GM23338 (cell line): ENCODE results near the gene LRBA. TPM values are rescaled to one million over a fixed set of nuclear protein-coding genes. Genes with fewer than 3 reads are reported as not detected.

Experiments used
- ATAC-seq: fragments of 200-7000 bp; cut with Tn5 transposase; 3 replicates; pipeline ENCODE4 v1.9.1; 2020
- DNase-seq: peaks from one replicate; pipeline ENCODE4 v3.0.0-alpha.2; 2015; ENCODE audit warnings: low spot score
- H2AFZ ChIP-seq: fragments of 200-600 bp; sonication (generic); 2 replicates; pipeline ENCODE4 v1.8.0; 2016; ENCODE audit warnings: antibody characterized with exemption, mild to moderate bottlenecking, moderate library complexity
- H3F3A ChIP-seq: fragments of 200-600 bp; sonication (generic); replicated peaks from 2 replicates; pipeline ENCODE4 v1.8.0; 2017; ENCODE audit warnings: antibody characterized with exemption, mixed run types, low read depth
- H3K27ac ChIP-seq: fragments of 200-600 bp; sonication (generic); 2 replicates; pipeline ENCODE4 v1.6.1; 2016; ENCODE audit warnings: low read depth
- H3K27me3 ChIP-seq: fragments of 200-600 bp; sonication (generic); 2 replicates; pipeline ENCODE4 v1.8.0; 2016; ENCODE audit warnings: mild to moderate bottlenecking, mixed run types, moderate library complexity; ENCODE audit not compliant: insufficient read depth
- H3K36me3 ChIP-seq: fragments of 200-600 bp; sonication (generic); 2 replicates; pipeline ENCODE4 v1.8.0; 2016; ENCODE audit warnings: mild to moderate bottlenecking; ENCODE audit not compliant: insufficient read depth
- H3K4me1 ChIP-seq: fragments of 200-600 bp; sonication (generic); 2 replicates; pipeline ENCODE4 v1.8.0; 2016; ENCODE audit warnings: mild to moderate bottlenecking, moderate library complexity; ENCODE audit not compliant: insufficient read depth
- H3K4me2 ChIP-seq: fragments of 200-600 bp; sonication (generic); 2 replicates; pipeline ENCODE4 v1.7.1; 2017; ENCODE audit warnings: mixed run types
- H3K4me3 ChIP-seq: fragments of 200-600 bp; sonication (generic); 2 replicates; pipeline ENCODE4 v1.6.1; 2016; ENCODE audit warnings: mixed run types
- H3K79me2 ChIP-seq: fragments of 200-600 bp; sonication (generic); replicated peaks from 2 replicates; pipeline ENCODE4 v1.8.0; 2017; ENCODE audit warnings: mild to moderate bottlenecking; ENCODE audit not compliant: insufficient read depth
- H3K9me2 ChIP-seq: fragments of 200-600 bp; sonication (generic); 2 replicates; pipeline ENCODE4 v1.8.0; 2017; ENCODE audit not compliant: insufficient read depth
- H4K20me1 ChIP-seq: fragments of 200-600 bp; sonication (generic); replicated peaks from 2 replicates; pipeline ENCODE4 v1.8.0; 2017; ENCODE audit warnings: mild to moderate bottlenecking; ENCODE audit not compliant: insufficient read depth
- H3K27ac Mint-ChIP-seq: 2 replicates; pipeline ENCODE4 v1.8.0; 2020; ENCODE audit warnings: inconsistent platforms, mild to moderate bottlenecking, moderate library complexity, mixed read lengths
- H3K27me3 Mint-ChIP-seq: 3 replicates; pipeline ENCODE4 v1.8.0; 2022; ENCODE audit warnings: low read depth, mild to moderate bottlenecking, moderate library complexity, mixed read lengths, inconsistent platforms; ENCODE audit not compliant: insufficient read depth, poor library complexity
- H3K36me3 Mint-ChIP-seq: 3 replicates; pipeline ENCODE4 v1.8.0; 2021; ENCODE audit warnings: low read depth, mild to moderate bottlenecking, inconsistent platforms, moderate library complexity, mixed read lengths
- H3K4me1 Mint-ChIP-seq: 3 replicates; pipeline ENCODE4 v1.8.0; 2020; ENCODE audit warnings: mild to moderate bottlenecking, inconsistent platforms, mixed read lengths
- H3K4me3 Mint-ChIP-seq: 3 replicates; pipeline ENCODE4 v1.8.0; 2021; ENCODE audit warnings: moderate library complexity, mild to moderate bottlenecking, inconsistent platforms, mixed read lengths
- H3K9me3 Mint-ChIP-seq: 3 replicates; pipeline ENCODE4 v1.8.0; 2020; ENCODE audit warnings: moderate library complexity, mild to moderate bottlenecking, inconsistent platforms, mixed read lengths
- CREB1 ChIP-seq: fragments of 250-450 bp; sonication (Bioruptor Pico); IDR thresholded peaks from 2 replicates; pipeline ENCODE4 v1.5.0; 2020; ENCODE audit warnings: low read depth, mild to moderate bottlenecking, moderate library complexity
- CTCF ChIP-seq, 2 experiments: fragments of 200-600 bp in 1 of 2; sonication (generic) in 1 of 2; conservative IDR thresholded peaks; 2 replicates each; pipeline versions ENCODE4 v1.5.1 to v1.6.1; 2016 to 2017; ENCODE audit warnings: antibody characterized with exemption in 2 of 2, low read depth in 2 of 2, mild to moderate bottlenecking in 2 of 2, moderate library complexity in 1 of 2
- ETS1 ChIP-seq: IDR thresholded peaks from 2 replicates; pipeline ENCODE4 v1.6.1; 2016; ENCODE audit warnings: antibody characterized with exemption
- EZH2 ChIP-seq: fragments of 200-600 bp; sonication (generic); IDR thresholded peaks from one replicate; pipeline ENCODE4 v1.8.0; 2017; ENCODE audit warnings: antibody characterized with exemption, mild to moderate bottlenecking, low read depth; ENCODE audit not compliant: unreplicated experiment
- NANOG ChIP-seq: IDR thresholded peaks from 2 replicates; pipeline ENCODE4 v1.6.1; 2016; ENCODE audit warnings: antibody characterized with exemption, borderline replicate concordance
- REST ChIP-seq: IDR thresholded peaks from one replicate; pipeline ENCODE4 v1.6.1; 2018; ENCODE audit warnings: antibody characterized with exemption; ENCODE audit not compliant: unreplicated experiment
- STAT1 ChIP-seq: IDR thresholded peaks from one replicate; pipeline ENCODE4 v1.6.1; 2016; ENCODE audit warnings: antibody characterized with exemption; ENCODE audit not compliant: unreplicated experiment
- polyA plus RNA-seq: library from polyadenylated mRNA; unstranded; fragments of >200 nt; fragmentation: Nextera tagmentation; extraction: Ambion mirVana; gene quantifications from 2 replicates; pipeline ENCODE4 v1.2.1, GENCODE V29; 2016
- total RNA-seq: library from RNA; depleted of rRNA; stranded (reverse); fragments of >200 nt; shearing (Covaris generic); gene quantifications from 2 replicates; pipeline ENCODE4 v1.2.3, GENCODE V29; 2014
- TF ChIP-seq, protein P1 (sequence below): fragments of 250-450 bp; sonication (Bioruptor Pico); IDR thresholded peaks from 2 replicates; pipeline ENCODE4 v1.5.0; 2020; ENCODE audit warnings: mild to moderate bottlenecking, moderate library complexity

LRBA gene
- total and polyA plus RNA-seq, 2 experiments from 2014 or later: 23.3 to 126 TPM

GRCh38 chr4:150229520-150229919, 785.6 kb downstream of the LRBA start:
- Histone ChIP-seq H2AFZ (no peak overlapping the region; the same call in 1 of the 2 replicates), H3K4me2 (0 out of 2 replicates have a peak overlapping the region, but pooled peaks have one; percentile 35), H3K4me1 (peaks cover 25% of the 10 kb centered on the region), H3K9me2 (peaks cover 9% of the 10 kb centered on the region; the same call in 1 of the 2 replicates), H3K36me3 (no peaks in the 10 kb centered on the region), H4K20me1 (no peaks in the 10 kb centered on the region), H3F3A (no peaks in the 10 kb centered on the region), H3K4me3 (no peak overlapping the region), H3K27ac (no peak overlapping the region), H3K27me3 (no peaks in the 10 kb centered on the region), H3K79me2 (no peaks in the 10 kb centered on the region)
- Mint-ChIP-seq H3K27ac (peak overlapping the region; percentile 45; the same call in 1 of the 2 replicates), H3K4me3 (no peak overlapping the region), H3K4me1 (peaks cover 31% of the 10 kb centered on the region), H3K9me3 (no peaks in the 10 kb centered on the region; the same call in 1 of the 3 replicates), H3K36me3 (no peaks in the 10 kb centered on the region), H3K27me3 (peaks cover 3% of the 10 kb centered on the region)
- ATAC-seq (no peak), DNase-seq (no peak)
- no peak for TF ChIP-seq CTCF (conservative IDR thresholded peaks at IDR 0.05; ENCODE audit: low read depth in 2 of 2)
- TF ChIP-seq NANOG: no peak
- TF ChIP-seq CREB1 (CRISPR knock-in tag): no peak
- TF ChIP-seq EZH2: no peak
- TF ChIP-seq ETS1: no peak
- no peak for TF ChIP-seq REST
- TF ChIP-seq STAT1: no peak
- TF ChIP-seq, protein P1, sequence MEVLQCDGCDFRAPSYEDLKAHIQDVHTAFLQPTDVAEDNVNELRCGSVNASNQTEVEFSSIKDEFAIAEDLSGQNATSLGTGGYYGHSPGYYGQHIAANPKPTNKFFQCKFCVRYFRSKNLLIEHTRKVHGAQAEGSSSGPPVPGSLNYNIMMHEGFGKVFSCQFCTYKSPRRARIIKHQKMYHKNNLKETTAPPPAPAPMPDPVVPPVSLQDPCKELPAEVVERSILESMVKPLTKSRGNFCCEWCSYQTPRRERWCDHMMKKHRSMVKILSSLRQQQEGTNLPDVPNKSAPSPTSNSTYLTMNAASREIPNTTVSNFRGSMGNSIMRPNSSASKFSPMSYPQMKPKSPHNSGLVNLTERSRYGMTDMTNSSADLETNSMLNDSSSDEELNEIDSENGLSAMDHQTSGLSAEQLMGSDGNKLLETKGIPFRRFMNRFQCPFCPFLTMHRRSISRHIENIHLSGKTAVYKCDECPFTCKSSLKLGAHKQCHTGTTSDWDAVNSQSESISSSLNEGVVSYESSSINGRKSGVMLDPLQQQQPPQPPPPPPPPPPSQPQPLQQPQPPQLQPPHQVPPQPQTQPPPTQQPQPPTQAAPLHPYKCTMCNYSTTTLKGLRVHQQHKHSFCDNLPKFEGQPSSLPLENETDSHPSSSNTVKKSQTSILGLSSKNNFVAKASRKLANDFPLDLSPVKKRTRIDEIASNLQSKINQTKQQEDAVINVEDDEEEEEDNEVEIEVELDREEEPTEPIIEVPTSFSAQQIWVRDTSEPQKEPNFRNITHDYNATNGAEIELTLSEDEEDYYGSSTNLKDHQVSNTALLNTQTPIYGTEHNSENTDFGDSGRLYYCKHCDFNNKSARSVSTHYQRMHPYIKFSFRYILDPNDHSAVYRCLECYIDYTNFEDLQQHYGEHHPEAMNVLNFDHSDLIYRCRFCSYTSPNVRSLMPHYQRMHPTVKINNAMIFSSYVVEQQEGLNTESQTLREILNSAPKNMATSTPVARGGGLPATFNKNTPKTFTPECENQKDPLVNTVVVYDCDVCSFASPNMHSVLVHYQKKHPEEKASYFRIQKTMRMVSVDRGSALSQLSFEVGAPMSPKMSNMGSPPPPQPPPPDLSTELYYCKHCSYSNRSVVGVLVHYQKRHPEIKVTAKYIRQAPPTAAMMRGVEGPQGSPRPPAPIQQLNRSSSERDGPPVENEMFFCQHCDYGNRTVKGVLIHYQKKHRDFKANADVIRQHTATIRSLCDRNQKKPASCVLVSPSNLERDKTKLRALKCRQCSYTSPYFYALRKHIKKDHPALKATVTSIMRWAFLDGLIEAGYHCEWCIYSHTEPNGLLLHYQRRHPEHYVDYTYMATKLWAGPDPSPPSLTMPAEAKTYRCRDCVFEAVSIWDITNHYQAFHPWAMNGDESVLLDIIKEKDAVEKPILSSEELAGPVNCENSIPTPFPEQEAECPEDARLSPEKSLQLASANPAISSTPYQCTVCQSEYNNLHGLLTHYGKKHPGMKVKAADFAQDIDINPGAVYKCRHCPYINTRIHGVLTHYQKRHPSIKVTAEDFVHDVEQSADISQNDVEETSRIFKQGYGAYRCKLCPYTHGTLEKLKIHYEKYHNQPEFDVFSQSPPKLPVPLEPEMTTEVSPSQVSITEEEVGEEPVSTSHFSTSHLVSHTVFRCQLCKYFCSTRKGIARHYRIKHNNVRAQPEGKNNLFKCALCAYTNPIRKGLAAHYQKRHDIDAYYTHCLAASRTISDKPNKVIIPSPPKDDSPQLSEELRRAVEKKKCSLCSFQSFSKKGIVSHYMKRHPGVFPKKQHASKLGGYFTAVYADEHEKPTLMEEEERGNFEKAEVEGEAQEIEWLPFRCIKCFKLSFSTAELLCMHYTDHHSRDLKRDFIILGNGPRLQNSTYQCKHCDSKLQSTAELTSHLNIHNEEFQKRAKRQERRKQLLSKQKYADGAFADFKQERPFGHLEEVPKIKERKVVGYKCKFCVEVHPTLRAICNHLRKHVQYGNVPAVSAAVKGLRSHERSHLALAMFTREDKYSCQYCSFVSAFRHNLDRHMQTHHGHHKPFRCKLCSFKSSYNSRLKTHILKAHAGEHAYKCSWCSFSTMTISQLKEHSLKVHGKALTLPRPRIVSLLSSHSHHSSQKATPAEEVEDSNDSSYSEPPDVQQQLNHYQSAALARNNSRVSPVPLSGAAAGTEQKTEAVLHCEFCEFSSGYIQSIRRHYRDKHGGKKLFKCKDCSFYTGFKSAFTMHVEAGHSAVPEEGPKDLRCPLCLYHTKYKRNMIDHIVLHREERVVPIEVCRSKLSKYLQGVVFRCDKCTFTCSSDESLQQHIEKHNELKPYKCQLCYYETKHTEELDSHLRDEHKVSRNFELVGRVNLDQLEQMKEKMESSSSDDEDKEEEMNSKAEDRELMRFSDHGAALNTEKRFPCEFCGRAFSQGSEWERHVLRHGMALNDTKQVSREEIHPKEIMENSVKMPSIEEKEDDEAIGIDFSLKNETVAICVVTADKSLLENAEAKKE (CRISPR knock-in tag): no peak
